ENCODE results near the gene LRRC75A.

DNA sequence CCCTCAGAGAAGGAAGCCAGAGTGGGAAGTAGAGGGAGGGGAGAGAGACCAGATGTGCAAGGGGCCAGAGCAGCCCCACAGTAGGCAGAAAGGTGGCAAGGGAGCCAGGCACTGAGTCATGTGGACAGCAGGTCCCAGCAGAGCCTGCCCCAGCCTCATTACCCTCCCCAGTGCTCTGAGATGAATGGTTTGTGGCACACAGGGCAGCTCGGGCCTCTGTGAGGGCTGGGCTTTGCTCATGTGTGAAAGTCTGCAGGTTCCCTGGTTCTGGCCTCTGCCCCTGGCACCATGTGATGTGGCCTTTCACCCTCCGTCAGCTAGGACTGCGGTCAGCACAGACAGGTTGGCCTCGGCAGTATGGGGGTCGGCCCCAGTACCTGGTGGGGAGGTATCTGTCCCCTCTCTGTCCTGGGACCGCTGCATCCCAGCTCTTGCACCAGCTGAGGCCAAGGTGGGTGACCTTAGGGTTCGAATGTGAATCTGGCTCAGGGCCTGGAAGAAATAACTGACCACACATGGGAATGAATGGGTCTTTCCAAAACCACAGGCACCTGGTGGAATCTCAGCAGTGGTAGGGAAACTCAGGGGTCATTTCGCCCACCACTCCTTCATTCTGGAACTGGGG lies 8.9 kb downstream of the LRRC75A start:
- no peak for TF ChIP-seq POLR2AphosphoS5 (IDR thresholded peaks at IDR 0.05; ENCODE audit: insufficient read depth in 1 of 2, low read depth in 1 of 2)
- TF ChIP-seq CTCF (IDR thresholded peaks at IDR 0.05) = no peak

Measured in vagina (tissue), 2 donors.